ENCODE data around the gene DCLK3. TPM values are rescaled to one million over a fixed set of nuclear protein-coding genes. Genes with fewer than 3 reads are reported as not detected.

Gene DCLK3
- total and polyA plus RNA-seq, 2 of the 4 experiments (the other 2 are of a cell fraction) = not detected

DNA sequence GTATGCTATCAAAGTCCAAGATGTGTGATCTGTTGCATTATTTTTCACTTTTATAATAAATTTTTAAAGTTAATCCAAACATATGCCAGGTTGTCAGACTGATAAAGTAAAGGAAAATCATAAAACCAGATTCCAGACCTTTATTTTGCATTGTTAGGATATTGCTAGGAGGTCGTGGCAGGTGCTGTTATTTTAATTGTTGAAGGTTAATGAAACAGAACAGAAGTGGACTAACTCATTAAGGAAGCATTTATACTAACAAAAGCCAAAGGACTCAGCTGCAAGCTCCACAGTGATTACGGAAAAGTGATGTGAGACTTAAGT, 63.1 kb downstream of the DCLK3 start:
- WGBS, 2 experiments (ENCODE audit: extremely low coverage in 2 of 2, insufficient read length in 1 of 2) = no CpG with 5 or more reads among the region's 2 CpGs
- no peak for ATAC-seq (ENCODE audit: low read depth)
- H2AK9ac ChIP-seq (replicated peaks; ENCODE audit: low read depth, low read length, poor library complexity) = no peak overlapping the region
- H3K4me2 ChIP-seq (ENCODE audit: low read depth, low read length) = no peak overlapping the region
- no peaks in the 10 kb centered on the region for H3K27me3 ChIP-seq (ENCODE audit: control insufficient read depth, insufficient read depth, low read length)
- no peak overlapping the region for H2AK5ac ChIP-seq (ENCODE audit: low read depth, low read length)
- no peak overlapping the region for H2BK5ac ChIP-seq (ENCODE audit: low read depth, low read length, poor library complexity, severe bottlenecking)
- H2BK20ac ChIP-seq (ENCODE audit: low read depth, low read length) = 0 out of 2 replicates have a peak overlapping the region, but pooled peaks have one; percentile 14
- H3K14ac ChIP-seq (replicated peaks; ENCODE audit: low read depth, low read length) = no peak overlapping the region
- H3K4me1 ChIP-seq (ENCODE audit: control insufficient read depth, insufficient read depth, low read length) = no peaks in the 10 kb centered on the region
- no peak overlapping the region for H3K23ac ChIP-seq (ENCODE audit: low read depth, low read length)
- ChIA-PET POLR2A (ENCODE audit: unreplicated experiment) (no interaction called here), CTCF (interaction anchor here (1.1 kb wide), 1 partner anchor 736 kb away, joined by 5 read pairs; no protein-coding TSS in a partner anchor)
- no peak overlapping the region for H2BK15ac ChIP-seq (ENCODE audit: low read depth, low read length)
- no peak overlapping the region for H3K27ac ChIP-seq (ENCODE audit: insufficient read depth, low read length)
- no peaks in the 10 kb centered on the region for H4K20me1 ChIP-seq (ENCODE audit: insufficient read depth, low read length)
- H3K36me3 ChIP-seq (ENCODE audit: control insufficient read depth, insufficient read depth, low read length) = no peaks in the 10 kb centered on the region
- peaks cover 7% of the 10 kb centered on the region; the same call in 1 of the 2 replicates for H3K9me1 ChIP-seq (ENCODE audit: insufficient read depth, low read length)
- TF ChIP-seq POLR2A (IDR thresholded peaks at IDR 0.05; ENCODE audit: low read depth, low read length) (no peak), RCOR1 (IDR thresholded peaks at IDR 0.05; ENCODE audit: insufficient replicate concordance, low read length) (no peak), RFX5 (IDR thresholded peaks at IDR 0.05; ENCODE audit: low read depth, low read length) (no peak), BHLHE40 (IDR thresholded peaks at IDR 0.05; ENCODE audit: low read depth, low read length) (no peak), RAD21 (IDR thresholded peaks at IDR 0.05; ENCODE audit: low read length) (no peak), CEBPB (IDR thresholded peaks at IDR 0.05; ENCODE audit: low read depth, low read length) (no peak)
- TF ChIP-seq, protein P1, sequence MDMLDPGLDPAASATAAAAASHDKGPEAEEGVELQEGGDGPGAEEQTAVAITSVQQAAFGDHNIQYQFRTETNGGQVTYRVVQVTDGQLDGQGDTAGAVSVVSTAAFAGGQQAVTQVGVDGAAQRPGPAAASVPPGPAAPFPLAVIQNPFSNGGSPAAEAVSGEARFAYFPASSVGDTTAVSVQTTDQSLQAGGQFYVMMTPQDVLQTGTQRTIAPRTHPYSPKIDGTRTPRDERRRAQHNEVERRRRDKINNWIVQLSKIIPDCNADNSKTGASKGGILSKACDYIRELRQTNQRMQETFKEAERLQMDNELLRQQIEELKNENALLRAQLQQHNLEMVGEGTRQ (IDR thresholded peaks at IDR 0.05; ENCODE audit: low read depth, low read length) = no peak
- TF ChIP-seq, protein P2, sequence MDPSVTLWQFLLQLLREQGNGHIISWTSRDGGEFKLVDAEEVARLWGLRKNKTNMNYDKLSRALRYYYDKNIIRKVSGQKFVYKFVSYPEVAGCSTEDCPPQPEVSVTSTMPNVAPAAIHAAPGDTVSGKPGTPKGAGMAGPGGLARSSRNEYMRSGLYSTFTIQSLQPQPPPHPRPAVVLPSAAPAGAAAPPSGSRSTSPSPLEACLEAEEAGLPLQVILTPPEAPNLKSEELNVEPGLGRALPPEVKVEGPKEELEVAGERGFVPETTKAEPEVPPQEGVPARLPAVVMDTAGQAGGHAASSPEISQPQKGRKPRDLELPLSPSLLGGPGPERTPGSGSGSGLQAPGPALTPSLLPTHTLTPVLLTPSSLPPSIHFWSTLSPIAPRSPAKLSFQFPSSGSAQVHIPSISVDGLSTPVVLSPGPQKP (IDR thresholded peaks at IDR 0.05; ENCODE audit: borderline replicate concordance, low read depth, low read length) = no peak
- no TSS peak for BruUV-seq (replicated peaks)
- no peak overlapping the region for H3K18ac ChIP-seq (ENCODE audit: low read depth, low read length)
- dilution Hi-C loops (cut with HindIII; ENCODE audit: low sequenced_read_pairs, unreplicated experiment) (no loop called here), in situ Hi-C loops (cut with MboI; ENCODE audit: low sequenced_read_pairs) (no loop called here), intact Hi-C loops (cut with micrococcal nuclease) (loop anchor here (1.0 to 5.0 kb wide), 5 partner anchors 109 to 792 kb away; no protein-coding TSS in a partner anchor)
- H4K5ac ChIP-seq (ENCODE audit: low read depth, low read length) = no peak overlapping the region
- no peak overlapping the region for H3K56ac ChIP-seq (ENCODE audit: extremely low read depth, insufficient read depth, low read length)
- no peak overlapping the region; the same call in 1 of the 2 replicates for H3K4ac ChIP-seq (ENCODE audit: low read depth, low read length)
- H3K4me3 ChIP-seq (ENCODE audit: insufficient read depth, low read depth, low read length) = no peak overlapping the region
- no peaks in the 10 kb centered on the region for H3K9me3 ChIP-seq (ENCODE audit: control insufficient read depth, insufficient read depth, low read length)
- no peak overlapping the region for H4K91ac ChIP-seq (ENCODE audit: insufficient read depth, low read depth, low read length)
- H4K8ac ChIP-seq (ENCODE audit: low read depth in 2 of 2, low read length in 2 of 2) = no peak overlapping the region
- H2BK120ac ChIP-seq (ENCODE audit: low read depth, low read length) = no peak overlapping the region
- no peak overlapping the region for H2AFZ ChIP-seq (replicated peaks; ENCODE audit: low read length, poor library complexity)
- H3K79me1 ChIP-seq (ENCODE audit: low read depth in 1 of 2, low read length in 2 of 2) = no peaks in the 10 kb centered on the region
- no peak overlapping the region for H3K9ac ChIP-seq (ENCODE audit: low read depth, low read length)
- DNase-seq = no peak
